ENCODE measurements around the gene CLSTN3.

CLSTN3 gene

GRCh38 chr12:7142809-7143465, 12.8 kb downstream of the CLSTN3 start:
- TF ChIP-seq FOXP2 (optimal IDR thresholded peaks at IDR 0.05; ENCODE audit: borderline replicate concordance, extremely low read depth, extremely low read length, insufficient read depth) (no peak), TAF1 (IDR thresholded peaks at IDR 0.05; ENCODE audit: borderline replicate concordance, insufficient read depth, low read length) (no peak), SIN3A (IDR thresholded peaks at IDR 0.05; ENCODE audit: borderline replicate concordance, insufficient read depth, low read length) (no peak), REST (IDR thresholded peaks at IDR 0.05; ENCODE audit: insufficient read depth in 1 of 2, low read depth in 2 of 2, low read length in 2 of 2) (no peak), POLR2AphosphoS5 (IDR thresholded peaks at IDR 0.05; ENCODE audit: low read depth, low read length) (no peak)

GRCh38 chr12:7143564-7143963, 13.4 kb downstream of the CLSTN3 start:
- TF ChIP-seq SIN3A (IDR thresholded peaks at IDR 0.05; ENCODE audit: borderline replicate concordance, insufficient read depth, low read length) (no peak), REST (IDR thresholded peaks at IDR 0.05; ENCODE audit: insufficient read depth in 1 of 2, low read depth in 2 of 2, low read length in 2 of 2) (no peak), FOXP2 (optimal IDR thresholded peaks at IDR 0.05; ENCODE audit: borderline replicate concordance, extremely low read depth, extremely low read length, insufficient read depth) (no peak), POLR2AphosphoS5 (IDR thresholded peaks at IDR 0.05; ENCODE audit: low read depth, low read length) (no peak), TAF1 (IDR thresholded peaks at IDR 0.05; ENCODE audit: borderline replicate concordance, insufficient read depth, low read length) (no peak)

GRCh38 chr12:7144414-7145120, 14.4 kb downstream of the CLSTN3 start:
- no peak for TF ChIP-seq TAF1 (IDR thresholded peaks at IDR 0.05; ENCODE audit: borderline replicate concordance, insufficient read depth, low read length)
- no peak for TF ChIP-seq REST (IDR thresholded peaks at IDR 0.05; ENCODE audit: insufficient read depth in 1 of 2, low read depth in 2 of 2, low read length in 2 of 2)
- TF ChIP-seq SIN3A (IDR thresholded peaks at IDR 0.05; ENCODE audit: borderline replicate concordance, insufficient read depth, low read length), result no peak
- TF ChIP-seq POLR2AphosphoS5 (IDR thresholded peaks at IDR 0.05; ENCODE audit: low read depth, low read length), result no peak
- TF ChIP-seq FOXP2 (optimal IDR thresholded peaks at IDR 0.05; ENCODE audit: borderline replicate concordance, extremely low read depth, extremely low read length, insufficient read depth), result no peak

GRCh38 chr12:7145671-7146070, 15.5 kb downstream of the CLSTN3 start:
- no peak for TF ChIP-seq SIN3A (IDR thresholded peaks at IDR 0.05; ENCODE audit: borderline replicate concordance, insufficient read depth, low read length)
- TF ChIP-seq FOXP2 (optimal IDR thresholded peaks at IDR 0.05; ENCODE audit: borderline replicate concordance, extremely low read depth, extremely low read length, insufficient read depth), result no peak

GRCh38 chr12:7146228-7146627, 16.1 kb downstream of the CLSTN3 start:
- TF ChIP-seq SIN3A (IDR thresholded peaks at IDR 0.05; ENCODE audit: borderline replicate concordance, insufficient read depth, low read length) (no peak), TAF1 (IDR thresholded peaks at IDR 0.05; ENCODE audit: borderline replicate concordance, insufficient read depth, low read length) (no peak), POLR2AphosphoS5 (IDR thresholded peaks at IDR 0.05; ENCODE audit: low read depth, low read length) (no peak), FOXP2 (optimal IDR thresholded peaks at IDR 0.05; ENCODE audit: borderline replicate concordance, extremely low read depth, extremely low read length, insufficient read depth) (no peak), REST (IDR thresholded peaks at IDR 0.05; ENCODE audit: insufficient read depth in 1 of 2, low read depth in 2 of 2, low read length in 2 of 2) (no peak)

Data from PFSK-1 (cell line).